ENCODE results near the gene BRIP1.

BRIP1 gene

DNA sequence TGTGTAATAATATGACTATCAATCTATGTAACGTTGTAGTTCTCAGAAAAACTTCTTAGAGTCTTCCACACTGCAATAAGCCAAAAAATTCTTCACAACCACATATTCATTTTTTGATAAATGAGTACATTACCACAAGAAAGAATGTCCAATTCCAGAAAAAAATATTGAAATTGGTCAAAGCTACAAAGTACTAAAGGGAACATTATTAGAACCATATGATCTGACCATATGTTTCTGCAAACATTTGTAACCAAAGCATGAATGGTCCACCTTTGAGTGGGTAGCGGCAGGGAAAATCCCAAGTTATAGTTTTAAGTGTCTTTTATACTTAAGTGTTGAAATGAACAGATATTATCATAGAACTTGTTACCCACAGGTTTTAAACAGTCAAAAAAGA, 200.6 kb downstream of the BRIP1 start:
- peak; percentile 75 to 76 for DNase-seq (ENCODE audit: low read depth in 2 of 2)

DNA sequence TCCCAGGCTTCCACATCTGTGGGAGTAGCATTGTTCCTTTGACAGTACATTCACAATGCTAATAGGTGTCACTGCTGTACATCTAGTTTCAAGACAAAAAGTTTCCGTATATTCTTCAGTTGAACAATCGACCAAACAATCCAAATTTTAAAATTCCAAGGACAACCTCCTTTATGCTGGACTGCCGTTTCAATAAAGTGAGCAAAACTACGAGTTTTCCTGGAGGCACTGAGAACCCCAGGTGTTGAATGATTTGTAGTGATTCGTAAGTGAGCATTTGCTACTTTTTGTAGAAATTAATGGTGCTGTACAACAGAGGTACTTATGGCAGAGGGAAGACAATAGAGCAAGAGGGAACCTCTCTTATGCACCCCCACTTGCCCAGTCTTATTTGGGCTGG, 201.1 kb downstream of the BRIP1 start:
- no peak for DNase-seq (ENCODE audit: low read depth in 2 of 2)

DNA sequence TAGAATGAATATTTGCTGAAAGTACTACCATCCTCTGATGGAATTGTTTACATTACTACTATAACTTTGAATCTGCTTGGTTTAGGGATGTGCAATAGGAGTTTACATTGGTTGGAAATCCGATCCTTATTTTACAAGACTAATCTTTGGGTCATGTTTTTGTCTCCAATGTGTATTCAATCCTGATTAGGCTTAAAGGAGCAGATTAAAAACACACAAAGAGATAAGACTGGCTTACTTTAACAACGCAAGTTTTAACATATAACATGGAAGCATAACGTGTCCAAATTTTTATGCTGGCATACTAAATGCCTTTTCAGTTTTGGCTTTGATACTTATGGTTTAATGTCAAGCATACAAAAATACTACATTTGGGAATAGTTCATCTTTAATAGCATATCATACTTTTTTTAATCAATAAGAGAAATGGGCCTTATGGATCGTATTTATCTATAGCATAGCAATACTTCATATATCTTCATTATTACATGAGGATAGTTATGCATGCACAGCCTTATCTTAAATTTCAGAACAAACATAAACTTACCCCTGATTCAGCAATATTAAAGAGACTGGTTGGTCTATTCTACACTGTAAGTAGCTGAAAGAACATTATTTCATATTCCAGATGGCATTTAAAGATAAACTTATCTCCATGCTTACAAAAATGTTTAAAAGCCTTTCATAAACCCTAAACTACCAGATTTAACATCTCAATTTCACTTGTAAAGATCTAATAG, 202.4 kb downstream of the BRIP1 start:
- no peak for DNase-seq (ENCODE audit: low read depth in 2 of 2)

DNA sequence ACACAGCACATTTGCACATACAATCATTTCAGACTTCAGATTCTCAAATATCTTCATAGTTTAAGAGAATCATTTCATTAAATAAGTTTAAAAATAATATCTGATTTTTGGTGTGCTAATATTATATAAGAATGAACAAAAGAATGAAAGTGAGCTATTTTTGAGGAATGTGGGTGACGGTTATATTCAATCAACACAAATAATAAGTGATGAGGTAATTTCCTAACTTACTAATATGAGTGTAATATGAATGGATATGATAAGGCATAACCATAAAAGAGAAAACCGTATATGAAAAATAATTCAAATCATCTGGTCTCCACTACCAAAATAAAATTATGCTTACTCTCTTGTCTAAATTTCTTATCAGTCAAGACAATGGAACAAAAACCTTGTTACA, 203.9 kb downstream of the BRIP1 start:
- DNase-seq (ENCODE audit: low read depth in 2 of 2), result no peak

DNA sequence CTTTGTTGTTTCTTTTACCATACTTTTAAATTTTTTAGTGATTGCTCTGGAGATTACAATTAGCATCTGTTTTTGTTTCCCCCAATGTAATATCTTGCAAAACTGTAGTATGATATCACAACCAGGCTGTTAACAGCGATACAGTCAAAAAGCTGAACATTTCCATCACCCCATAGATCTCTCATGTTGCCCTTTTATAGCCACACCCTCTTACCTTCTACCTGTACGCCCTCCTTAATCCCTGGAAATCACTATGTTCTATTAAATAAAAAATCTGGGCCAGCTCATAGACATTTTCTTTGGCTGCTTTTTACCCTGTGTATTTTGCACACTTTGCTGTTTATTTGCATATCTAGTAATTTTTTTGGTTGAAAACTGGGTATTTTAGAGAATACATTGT, 205.1 kb downstream of the BRIP1 start:
- no peak for DNase-seq (ENCODE audit: low read depth in 2 of 2)

DNA sequence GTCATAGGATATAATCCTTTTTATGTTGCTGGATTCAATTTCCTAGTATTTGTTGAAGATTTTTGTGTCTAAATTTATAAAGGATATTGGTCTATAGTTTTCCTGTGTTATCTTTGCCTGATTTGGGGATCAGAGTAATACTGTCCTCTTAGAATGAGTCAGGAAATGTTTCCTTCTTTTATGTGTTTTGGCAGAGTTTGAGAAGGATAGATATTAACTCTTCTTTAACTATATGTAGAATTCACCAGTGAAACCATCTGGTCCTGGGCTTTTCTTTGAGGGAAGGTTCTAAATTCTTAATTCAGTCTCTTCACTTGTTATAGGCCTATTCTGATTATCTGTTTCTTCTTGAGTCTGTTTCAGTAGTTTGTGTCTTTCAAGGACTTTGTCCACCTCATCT, 206.0 kb downstream of the BRIP1 start:
- no peak for DNase-seq (ENCODE audit: low read depth in 2 of 2)

DNA sequence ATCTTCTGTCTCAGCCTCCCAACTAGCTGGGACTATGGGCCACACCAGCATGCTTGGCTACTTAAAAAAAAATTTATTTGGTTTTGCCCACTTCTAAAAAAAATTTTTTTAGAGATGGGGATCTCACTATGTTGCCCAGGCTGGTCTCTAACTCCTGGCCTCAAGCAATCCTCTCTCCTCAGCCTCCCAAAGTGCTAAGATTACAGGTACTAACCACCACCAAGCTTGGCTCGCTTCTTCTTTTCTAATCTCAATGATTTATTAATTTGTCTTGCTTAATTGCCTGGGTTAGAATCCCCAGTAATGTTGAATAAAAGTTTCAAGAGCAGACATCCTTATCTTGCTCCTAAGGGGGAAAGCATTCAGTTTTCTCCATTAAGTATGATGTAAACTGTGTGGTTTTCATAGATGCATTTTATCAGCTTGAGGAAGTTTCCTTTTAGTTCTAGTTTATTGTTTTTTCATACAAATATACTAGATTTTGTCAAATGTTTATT, 206.6 kb downstream of the BRIP1 start:
- no peak for DNase-seq (ENCODE audit: low read depth in 2 of 2)

DNA sequence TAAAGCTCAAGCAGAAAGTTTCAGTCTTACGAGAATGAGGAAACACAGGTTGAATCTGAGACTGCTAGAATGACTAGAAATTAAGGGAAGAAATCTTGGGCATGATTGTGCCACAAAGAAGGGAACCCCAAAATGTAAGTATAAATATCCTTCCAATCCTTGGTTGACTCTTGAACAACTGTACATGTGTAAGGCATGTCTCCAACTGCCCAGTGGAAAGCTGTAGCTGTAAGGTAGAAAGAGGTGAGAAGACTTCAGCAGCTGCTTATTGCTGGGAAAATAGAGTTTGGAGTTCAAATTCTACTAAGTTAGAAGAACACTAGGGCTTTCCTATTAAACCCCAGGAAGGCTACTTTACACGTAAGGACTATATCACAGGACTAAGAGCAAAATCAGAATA, 212.6 kb downstream of the BRIP1 start:
- no peak for DNase-seq (ENCODE audit: low read depth in 2 of 2)

DNA sequence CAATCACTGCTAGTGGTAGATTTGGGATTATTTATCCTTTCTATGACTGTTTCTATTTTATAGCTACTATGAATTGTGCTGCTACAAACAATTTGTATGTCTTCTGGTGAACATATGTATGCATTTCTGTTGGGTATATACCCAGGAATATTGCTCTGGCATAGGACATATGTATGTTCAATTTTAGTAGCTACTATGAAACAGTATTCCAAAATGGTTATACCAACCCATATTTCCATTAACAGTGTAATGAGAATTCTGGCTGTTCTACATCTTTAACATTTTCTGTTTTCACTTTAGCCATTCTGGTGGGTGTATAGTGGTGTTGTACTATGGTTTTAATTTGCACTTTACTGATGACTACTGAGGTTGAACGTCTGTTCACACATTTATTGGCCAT, 214.7 kb downstream of the BRIP1 start:
- no peak for DNase-seq (ENCODE audit: low read depth in 2 of 2)

- peak; percentile 56 to 64 for DNase-seq (ENCODE audit: low read depth in 2 of 2)
These were observed 216.3 kb downstream of the BRIP1 start for GRCh38 chr17:61647047-61647446.

DNA sequence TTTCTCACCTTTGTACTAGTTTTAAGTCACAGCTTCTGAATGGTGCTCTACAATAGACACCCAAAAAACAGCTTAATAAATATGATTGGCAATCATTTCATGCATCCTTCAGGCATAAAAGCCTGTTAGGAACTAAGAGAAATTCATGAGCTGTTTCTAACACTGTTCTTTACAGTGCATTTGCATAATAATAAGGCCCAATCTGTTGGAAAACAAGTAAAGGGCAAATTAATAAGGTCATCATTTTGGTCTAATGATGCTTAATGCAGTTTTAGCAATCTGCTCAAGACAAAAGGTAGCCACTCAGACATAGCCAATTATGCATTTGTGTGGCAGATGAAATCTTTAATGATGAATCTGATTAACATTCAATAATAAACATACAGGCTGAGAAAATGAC, 216.8 kb downstream of the BRIP1 start:
- DNase-seq (ENCODE audit: low read depth in 2 of 2), result no peak

GRCh38 chr17:61645920-61646319, 217.4 kb downstream of the BRIP1 start:
- DNase-seq (ENCODE audit: low read depth in 2 of 2), result no peak

- no peak for DNase-seq (ENCODE audit: low read depth in 2 of 2)
These were observed 218.2 kb downstream of the BRIP1 start for GRCh38 chr17:61644800-61645774.

DNA sequence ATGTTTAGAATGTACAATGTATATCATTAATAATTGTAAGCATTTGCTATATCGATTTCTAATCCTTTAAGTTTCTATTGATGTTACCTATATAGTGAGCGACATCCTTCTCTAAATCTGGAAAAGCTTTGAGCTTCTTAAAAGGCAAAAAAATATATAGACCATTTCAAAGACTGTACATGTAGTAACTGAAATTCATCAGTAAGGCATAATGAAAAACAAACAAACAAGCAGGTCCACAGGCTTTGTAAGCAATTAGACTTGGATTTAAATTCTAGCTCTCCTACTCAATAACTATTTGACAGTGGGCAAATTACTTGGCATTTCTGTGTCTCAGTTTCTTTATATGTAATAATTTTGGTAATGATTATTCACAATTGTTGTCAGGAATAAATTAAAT, 220.6 kb downstream of the BRIP1 start:
- no peak for DNase-seq (ENCODE audit: low read depth in 2 of 2)

DNA sequence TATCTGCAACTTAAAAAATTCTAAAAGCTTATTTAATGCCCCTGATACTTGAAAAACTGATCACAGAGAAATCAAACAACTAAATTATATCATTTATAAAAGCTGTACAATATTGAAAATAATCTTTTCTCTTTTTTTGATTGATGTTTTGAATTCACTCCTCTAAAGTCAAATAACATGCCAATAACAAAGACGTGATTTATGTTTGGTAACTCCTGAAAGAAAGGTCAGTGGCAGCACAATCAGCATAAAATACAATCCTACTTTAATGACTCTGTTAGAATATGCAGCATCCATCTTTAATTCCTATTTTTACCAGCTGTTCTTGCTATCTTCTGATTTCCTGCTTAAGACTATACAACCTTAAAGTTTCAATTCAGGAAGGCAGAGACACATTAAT, 221.6 kb downstream of the BRIP1 start:
- no peak for DNase-seq (ENCODE audit: low read depth in 2 of 2)

- no peak for DNase-seq (ENCODE audit: low read depth in 2 of 2)
These were observed 222.2 kb downstream of the BRIP1 start for GRCh38 chr17:61641084-61641483.

DNA sequence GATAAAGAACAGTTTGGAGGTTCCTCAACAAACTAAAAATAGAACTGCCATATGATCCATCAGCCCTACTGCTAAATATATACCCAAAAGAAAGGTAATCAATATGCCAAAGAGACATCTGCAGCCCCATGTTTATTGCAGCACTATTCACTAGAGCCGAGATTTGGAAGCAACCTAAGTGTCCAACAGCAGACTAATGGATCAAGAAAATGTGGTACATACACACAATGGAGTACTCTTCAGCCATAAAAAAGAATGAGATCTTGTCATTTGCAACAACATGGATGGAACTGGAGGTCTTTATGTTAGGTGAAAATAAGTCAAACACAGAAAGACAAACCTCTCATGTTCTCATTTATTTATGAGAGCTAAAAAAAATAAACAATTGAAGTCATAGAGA, 223.5 kb downstream of the BRIP1 start:
- DNase-seq (ENCODE audit: low read depth in 2 of 2), result no peak

GRCh38 chr17:61638087-61638486, 225.2 kb downstream of the BRIP1 start:
- DNase-seq (ENCODE audit: low read depth in 2 of 2), result no peak

- DNase-seq (ENCODE audit: low read depth in 2 of 2), result peak; percentile 35 to 36
These were observed 227.4 kb downstream of the BRIP1 start for GRCh38 chr17:61635913-61636432.

DNA sequence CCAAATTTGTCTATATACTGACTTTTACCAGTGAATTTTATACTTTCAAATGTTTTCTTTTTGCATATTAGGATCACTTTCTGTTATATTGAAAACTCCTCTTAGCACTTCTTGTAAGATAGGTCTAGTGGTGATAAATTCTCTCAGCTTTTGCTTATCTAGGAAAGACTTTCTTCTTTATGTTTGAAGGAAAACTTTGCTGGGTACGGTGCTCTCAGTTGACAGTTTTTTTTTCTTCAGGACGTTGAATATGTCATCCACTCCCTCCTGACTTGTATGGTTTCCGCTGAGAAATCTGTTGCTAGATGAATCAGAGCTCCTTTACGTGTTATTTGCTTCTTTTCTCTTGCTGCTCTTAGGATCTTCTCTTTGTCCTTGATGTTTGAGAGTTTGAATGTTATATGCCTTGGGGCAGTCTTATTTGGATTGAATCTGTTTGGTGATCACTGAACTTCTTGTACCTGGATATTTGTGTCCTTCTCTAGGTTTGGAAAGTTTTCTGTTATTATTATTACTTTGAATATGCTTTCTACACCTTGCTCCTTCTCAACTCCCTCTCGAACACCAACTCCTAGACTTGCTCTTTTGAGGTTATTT, 228.3 kb downstream of the BRIP1 start:
- no peak for DNase-seq (ENCODE audit: low read depth in 2 of 2)

DNA sequence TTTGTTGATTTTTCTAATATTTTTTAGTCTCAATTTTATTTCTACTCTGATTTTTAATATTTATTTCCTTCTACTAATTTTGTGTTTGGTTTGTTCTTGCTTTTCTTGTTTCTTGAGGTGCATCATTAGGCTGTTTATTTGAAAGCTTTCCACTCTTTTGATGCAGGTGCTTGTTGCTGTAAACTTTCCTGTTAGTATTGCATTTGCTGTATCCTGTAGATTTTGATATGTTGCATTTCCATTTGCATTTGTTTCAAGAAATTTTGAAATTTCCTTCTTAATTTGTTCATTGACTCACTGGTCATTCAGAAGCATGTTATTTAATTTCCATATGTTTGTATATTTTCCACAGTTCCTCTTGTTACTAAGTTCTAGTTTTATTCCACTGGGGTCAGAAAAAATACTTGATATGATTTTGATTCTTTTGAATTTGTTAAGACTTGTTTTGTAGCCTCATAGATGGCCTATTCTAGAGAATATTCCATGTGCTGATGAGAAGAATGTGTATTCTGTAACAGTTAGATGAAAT, 229.3 kb downstream of the BRIP1 start:
- no peak for DNase-seq (ENCODE audit: low read depth in 2 of 2)

DNA sequence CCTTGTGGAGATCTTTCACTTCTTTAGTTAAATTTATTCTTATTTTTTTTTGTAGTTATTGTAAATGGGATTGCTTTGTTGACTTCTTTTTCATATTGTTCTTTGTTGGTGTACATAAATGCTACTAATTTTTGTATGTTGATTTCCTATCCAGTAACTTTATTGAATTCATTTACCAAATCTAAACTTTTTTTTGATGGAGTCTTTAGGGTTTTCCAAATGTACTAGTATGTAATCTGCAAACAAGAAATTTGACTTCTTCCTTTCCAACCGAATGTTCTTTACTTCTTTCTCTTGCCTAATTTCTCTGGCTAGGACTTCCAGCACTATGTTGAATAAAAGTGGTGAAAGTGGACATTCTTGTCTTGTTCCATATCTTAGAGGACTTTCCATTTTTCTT, 230.5 kb downstream of the BRIP1 start:
- DNase-seq (ENCODE audit: low read depth in 2 of 2), result no peak

Measured in fibroblast of skin of left quadriceps (primary cell).